Germinal center (tissue), 1 donor: ENCODE data around the gene HFE.
"Not testable (repeated sequence)": the region's sequence is repeated elsewhere in the genome, so short reads cannot be mapped to it uniquely, and the experiment has no call there.

Experiments used
- DNase-seq: peaks from one replicate; pipeline ENCODE4 v3.0.0; 2012; ENCODE audit warnings: mixed read lengths, low spot score

HFE gene

DNA sequence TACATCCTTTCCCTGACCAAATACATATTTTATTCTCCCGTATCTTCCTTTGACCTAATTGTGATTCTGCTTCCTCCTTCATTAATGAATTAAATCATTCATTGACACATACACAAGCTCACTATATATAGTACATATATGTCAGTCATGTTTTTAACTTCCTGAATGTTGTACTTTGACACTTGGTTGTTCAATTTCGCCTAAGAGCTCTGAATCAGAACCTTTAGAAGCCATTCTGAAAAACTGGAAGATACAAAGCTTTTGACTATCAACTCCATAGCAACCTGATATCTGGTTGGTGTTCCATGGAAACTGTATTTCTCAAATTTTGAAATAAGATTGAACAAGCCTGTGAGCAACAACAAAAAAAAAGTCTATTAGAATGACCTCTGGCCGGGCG is 27.3 kb upstream of the HFE start:
- DNase-seq, result no peak

DNA sequence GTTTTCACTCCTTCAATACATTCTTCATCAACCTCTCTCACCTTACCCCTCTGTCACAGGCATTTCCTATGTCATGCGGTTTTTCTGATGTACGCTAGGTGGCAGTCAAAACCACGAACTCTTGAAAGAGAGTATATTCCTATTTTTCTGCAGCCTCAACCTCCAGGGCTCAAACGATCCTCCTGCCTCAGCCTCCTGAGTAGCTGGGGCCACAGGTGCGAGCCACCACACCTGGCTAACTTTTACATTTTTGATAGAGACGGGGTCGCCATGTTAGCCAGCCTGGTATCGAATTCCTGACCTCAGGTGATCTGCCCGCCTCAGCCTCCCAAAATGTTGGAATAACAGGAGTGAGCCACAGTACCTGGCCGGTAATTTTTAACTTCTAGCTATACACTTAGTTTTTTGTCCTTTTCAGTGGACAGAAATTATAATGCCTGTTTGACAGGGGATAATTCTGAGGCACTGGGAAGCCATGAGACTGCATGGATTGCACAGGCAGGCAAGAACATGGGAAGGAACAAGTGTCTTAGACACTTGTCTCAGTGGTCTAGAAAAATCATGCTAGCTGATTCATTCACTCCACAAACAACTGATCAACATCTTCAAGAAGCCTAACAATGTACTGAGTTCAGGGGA is 22.5 kb upstream of the HFE start:
- peak; percentile 56 for DNase-seq

DNA sequence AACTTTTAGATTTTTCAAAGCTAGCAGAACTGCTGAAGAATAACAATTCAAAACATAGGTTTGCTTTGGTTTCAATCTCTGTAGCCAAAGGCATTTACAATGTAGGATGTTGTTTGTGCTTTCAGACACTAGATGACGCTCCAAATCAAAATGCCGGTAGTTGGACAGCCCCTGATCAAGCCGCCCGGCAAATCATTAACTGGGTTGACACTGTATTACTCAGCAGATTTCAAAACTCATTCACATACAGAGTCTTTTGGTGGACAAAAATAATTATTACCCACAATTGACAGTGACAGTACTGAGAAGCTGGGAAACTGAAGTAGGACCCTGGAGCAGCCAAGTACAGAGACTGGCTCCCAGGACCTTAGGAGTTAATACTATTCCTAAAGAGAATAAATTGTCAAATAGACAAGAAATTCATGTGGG is 21.3 kb upstream of the HFE start:
- DNase-seq, result peak; percentile 71

DNA sequence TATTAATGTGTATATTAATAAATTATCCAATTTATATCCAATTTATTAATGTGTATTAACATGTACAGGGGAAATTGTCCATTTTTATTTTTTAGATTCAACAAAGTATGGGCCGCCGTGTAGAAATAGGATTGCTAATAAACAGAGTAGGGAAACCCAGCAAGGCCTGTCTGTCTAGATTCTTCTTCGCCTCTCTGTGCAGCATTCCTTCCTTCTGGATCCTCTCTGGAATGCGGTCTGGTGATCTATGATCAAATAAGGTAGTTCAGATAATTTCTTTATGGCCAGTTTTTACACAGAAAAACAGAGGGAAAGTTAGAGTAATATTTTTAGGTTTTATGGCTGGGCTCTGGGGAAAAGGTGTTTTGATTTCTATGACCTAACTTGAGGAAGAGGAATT is 19.9 kb upstream of the HFE start:
- no peak for DNase-seq

DNA sequence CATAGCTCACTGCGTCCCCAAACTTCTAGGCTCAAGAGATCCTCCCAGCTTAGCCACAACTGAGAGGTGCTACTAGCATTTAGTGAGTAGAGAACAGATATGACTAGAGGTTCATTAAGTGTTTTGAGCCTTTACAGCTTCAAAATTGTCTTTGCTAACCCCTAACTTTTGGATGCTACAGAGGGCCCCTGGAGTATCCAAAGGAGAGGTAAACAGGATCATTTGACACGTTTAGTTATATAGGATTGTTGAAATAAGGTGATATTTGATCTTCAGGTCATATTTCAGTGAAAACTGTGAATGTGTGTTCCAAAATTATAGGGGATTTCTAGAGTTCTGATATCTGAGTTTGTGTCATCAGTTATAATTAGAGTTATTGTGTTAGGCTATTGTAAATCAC is 19.2 kb upstream of the HFE start:
- no peak for DNase-seq

DNA sequence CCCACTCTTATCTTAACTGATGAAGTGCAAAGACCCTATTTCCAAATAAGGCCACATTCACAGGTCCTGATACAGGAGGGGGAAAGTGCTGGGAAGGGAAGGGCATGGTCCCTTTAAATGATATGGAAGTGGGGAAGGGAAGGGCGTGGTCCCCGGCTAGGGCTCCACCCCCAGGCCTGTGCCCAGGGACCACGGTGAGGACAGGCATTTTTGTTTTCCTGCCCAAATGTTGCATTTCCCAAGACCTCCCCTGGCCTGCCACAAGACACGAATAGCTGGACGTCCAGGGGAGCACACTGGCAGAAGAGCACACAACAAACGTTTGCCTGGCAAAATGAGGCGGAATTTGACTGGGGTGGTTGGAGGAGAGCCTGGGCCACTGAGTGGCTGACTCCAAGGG is 16.1 kb upstream of the HFE start:
- DNase-seq, result no peak

DNA sequence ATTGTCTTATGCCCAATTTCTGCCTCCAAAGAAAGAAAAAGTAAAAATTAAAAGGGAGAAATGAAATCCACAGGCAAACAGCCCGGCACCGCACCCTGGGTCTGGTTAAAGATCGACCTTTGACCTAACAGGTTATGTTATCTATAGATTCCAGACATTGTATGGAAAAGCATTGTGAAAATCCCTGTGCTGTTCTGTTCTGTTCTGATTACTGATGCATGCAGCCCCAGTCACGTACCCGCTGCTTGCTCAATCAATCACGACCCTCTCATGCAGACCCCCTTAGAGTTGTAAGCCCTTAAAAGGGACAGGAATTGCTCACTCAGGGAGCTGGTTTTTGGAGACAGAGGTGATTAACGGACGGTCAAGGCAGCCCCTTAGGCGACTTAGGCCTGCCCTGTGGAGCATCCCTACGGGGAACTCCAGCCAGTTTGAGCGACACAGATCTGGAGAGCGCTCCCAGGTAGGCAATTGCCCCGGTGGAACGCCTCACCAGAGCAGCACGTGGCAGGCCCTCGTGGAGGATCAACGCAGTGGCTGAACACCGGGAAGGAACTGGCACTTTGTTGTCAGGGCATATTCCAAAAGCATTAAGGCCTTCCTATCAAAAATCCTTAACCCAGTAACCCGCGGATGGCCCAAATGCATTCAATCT is 12.0 kb upstream of the HFE start:
- DNase-seq, result no peak

DNA sequence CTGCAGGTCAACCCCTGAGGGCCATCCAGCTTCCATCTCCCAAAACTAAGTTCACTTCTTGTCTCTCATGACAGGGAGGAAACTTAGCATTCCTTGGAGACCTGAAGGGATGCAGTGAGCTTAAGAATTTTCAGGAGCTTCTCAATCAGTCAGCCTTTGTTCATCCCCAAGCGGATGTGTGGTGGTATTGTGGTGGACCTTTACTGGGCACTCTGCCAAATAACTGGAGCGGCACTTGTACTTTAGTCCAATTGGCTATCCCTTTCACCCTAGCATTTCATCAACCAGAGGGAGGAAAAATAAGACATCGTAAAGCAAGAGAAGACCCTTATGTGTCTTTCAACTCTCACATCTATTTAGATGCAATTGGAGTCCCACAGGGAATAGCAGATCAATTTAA is 9.2 kb upstream of the HFE start:
- DNase-seq, result not testable (repeated sequence)

DNA sequence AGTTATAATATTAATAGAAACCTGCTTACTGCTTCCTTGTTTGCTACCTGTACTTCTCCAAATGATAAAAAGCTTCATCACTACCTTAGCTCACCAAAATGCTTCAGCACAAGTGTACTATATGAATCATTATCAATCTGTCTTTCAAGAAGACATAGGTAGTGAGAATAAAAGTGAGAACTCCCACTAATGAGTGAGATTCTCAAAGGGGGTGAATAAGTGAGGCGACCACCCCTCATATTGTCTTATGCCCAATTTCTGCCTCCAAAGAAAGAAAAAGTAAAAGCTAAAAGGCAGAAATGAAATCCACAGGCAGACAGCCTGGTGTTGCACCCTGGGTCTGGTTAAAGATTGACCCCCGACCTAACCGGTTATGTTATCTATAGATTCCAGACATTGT is 6.1 kb upstream of the HFE start:
- DNase-seq, result not testable (repeated sequence)

DNA sequence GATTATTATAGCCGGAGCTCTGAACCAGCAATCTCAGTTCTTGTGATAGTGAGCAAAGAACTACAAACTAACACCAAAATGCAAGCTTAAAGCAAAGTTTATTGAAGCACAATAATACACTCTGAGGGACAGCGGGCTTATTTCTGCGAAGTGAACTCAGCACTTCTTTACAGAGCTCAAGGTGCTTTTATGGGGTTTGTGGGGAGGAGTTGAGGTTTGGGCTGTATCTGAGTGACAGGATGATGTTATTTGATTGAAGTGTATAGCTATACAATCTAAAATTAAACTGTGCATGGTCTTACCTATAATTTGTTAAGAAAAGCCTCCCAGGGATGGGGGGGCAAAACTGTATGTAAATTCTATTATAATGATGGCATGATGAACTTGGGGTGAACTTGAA is 1.0 kb upstream of the HFE start:
- no peak for DNase-seq

DNA sequence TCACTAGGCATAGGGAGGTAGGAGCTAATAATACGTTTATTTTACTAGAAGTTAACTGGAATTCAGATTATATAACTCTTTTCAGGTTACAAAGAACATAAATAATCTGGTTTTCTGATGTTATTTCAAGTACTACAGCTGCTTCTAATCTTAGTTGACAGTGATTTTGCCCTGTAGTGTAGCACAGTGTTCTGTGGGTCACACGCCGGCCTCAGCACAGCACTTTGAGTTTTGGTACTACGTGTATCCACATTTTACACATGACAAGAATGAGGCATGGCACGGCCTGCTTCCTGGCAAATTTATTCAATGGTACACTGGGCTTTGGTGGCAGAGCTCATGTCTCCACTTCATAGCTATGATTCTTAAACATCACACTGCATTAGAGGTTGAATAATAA is 1.1 kb downstream of the HFE start:
- no peak for DNase-seq

DNA sequence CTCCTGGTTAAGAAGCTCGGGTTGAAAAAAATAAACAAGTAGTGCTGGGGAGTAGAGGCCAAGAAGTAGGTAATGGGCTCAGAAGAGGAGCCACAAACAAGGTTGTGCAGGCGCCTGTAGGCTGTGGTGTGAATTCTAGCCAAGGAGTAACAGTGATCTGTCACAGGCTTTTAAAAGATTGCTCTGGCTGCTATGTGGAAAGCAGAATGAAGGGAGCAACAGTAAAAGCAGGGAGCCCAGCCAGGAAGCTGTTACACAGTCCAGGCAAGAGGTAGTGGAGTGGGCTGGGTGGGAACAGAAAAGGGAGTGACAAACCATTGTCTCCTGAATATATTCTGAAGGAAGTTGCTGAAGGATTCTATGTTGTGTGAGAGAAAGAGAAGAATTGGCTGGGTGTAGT is 2.0 kb downstream of the HFE start:
- DNase-seq, result no peak

DNA sequence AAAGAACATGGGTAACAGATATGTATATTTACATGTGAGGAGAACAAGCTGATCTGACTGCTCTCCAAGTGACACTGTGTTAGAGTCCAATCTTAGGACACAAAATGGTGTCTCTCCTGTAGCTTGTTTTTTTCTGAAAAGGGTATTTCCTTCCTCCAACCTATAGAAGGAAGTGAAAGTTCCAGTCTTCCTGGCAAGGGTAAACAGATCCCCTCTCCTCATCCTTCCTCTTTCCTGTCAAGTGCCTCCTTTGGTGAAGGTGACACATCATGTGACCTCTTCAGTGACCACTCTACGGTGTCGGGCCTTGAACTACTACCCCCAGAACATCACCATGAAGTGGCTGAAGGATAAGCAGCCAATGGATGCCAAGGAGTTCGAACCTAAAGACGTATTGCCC is 5.2 kb downstream of the HFE start:
- DNase-seq, result no peak

DNA sequence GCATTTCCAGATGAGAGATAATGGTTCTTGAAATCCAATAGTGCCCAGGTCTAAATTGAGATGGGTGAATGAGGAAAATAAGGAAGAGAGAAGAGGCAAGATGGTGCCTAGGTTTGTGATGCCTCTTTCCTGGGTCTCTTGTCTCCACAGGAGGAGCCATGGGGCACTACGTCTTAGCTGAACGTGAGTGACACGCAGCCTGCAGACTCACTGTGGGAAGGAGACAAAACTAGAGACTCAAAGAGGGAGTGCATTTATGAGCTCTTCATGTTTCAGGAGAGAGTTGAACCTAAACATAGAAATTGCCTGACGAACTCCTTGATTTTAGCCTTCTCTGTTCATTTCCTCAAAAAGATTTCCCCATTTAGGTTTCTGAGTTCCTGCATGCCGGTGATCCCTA is 6.8 kb downstream of the HFE start:
- no peak for DNase-seq

DNA sequence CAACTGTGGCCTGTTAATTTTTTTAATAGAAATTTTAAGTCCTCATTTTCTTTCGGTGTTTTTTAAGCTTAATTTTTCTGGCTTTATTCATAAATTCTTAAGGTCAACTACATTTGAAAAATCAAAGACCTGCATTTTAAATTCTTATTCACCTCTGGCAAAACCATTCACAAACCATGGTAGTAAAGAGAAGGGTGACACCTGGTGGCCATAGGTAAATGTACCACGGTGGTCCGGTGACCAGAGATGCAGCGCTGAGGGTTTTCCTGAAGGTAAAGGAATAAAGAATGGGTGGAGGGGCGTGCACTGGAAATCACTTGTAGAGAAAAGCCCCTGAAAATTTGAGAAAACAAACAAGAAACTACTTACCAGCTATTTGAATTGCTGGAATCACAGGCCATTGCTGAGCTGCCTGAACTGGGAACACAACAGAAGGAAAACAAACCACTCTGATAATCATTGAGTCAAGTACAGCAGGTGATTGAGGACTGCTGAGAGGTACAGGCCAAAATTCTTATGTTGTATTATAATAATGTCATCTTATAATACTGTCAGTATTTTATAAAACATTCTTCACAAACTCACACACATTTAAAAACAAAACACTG is 10.1 kb downstream of the HFE start:
- DNase-seq, result peak; percentile 45

DNA sequence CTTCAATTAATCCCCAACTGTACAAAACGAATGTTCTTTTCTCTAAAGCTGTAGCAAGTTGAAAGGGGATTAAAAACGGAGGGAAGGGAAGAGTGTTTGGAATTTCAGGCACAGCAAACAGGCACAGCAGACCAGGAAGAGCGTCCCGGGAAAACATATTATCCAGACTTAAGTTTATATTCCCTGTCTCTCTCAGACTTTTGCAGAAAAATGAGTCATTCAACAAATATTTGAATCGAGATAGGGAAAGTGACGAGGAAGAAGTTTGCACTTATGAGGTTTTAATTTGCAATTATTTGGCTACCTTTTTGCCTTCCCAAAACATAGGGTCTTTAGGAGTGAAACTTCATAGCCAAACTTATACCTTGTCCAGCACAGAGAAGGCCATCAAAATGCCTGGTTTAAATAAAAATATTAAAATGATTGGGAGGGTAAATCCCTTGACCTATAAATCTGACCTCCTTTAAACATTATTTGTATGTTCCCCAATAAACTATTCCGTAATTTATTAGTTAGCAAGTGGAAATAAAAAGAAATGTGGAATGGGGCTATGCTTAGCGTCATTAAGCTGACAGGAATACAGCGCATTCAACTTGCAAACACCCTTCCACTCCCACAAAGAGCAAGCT is 16.0 kb downstream of the HFE start:
- DNase-seq, result no peak

DNA sequence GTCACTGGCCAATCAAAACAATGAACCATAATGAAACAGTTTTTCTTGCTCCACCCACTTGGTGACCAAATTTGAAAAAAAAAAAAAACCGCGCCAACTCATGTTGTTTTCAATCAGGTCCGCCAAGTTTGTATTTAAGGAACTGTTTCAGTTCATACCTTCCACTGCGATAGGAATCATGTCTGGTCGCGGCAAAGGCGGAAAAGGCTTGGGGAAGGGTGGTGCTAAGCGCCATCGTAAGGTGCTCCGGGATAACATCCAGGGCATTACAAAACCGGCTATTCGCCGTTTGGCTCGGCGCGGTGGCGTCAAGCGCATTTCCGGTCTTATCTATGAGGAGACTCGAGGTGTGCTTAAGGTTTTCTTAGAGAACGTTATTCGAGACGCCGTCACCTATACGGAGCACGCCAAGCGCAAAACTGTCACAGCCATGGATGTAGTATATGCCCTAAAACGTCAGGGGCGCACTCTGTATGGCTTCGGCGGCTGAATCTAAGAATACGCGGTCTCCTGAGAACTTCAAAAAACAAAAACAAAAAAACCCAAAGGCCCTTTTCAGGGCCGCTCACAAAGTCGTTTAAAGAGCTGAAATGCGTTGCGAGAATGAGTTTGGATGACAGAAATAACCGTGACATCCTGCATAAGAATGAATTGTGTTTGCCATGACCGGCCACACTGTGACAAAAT is 16.7 kb downstream of the HFE start:
- DNase-seq, result peak; percentile 82

DNA sequence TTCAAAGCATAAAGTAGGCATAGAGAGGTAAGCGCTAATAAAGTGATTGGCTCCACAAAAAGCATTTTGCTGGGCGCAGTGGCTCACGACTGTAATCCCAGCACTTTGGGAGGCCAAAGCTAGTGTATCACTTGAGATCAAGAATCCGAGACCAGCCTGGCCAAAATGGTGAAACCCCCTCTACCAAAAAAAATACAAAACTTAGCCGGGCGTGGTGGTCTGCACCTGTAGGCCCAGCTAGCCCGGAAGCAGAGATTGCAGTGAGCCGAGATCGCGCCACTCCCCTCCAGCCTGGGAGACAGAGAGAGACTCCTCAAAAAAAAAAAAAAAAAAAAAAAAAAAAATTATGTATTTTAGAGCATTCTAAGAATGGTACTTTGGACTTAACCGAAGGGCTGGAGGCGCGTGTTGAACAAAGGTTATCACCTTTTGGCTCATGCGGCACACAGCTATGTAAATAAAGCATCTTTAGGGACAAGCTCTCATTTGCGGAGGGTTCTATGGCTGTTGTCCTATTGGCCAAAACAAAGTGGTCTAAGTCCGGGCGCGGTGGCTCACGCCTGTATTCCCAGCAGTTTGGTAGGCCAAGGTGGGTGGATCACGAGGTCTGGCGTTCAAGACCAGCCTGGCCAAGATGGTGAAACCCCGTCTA is 17.4 kb downstream of the HFE start:
- no peak for DNase-seq

DNA sequence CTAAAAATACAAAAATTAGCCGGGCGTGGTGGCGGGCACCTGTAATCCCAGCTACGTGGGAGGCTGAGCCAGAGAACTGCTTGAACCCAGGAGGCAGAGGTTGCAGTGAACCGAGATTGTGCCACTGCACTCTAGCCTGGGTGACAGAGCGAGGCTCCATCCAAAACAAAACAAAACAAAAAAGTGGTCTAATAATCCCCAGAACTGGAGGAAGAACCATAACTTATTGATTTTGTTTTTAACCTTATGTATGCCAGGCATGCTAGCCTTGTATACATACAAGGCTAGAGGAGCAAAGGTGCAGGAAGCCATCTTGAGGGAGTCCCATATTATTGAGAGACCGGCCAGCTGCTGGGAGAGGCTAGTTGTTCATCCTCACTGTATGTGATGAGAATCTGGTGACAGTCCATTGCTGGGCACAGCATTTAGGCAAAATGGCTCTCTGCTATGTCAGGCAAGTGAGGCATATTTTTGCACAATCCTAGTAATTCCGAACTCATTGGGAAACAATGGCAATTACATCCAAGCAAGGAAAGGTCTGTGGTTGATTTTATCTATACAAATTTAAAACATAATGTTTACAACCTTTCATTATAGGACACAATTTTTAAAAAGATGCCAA is 18.0 kb downstream of the HFE start:
- DNase-seq, result no peak

DNA sequence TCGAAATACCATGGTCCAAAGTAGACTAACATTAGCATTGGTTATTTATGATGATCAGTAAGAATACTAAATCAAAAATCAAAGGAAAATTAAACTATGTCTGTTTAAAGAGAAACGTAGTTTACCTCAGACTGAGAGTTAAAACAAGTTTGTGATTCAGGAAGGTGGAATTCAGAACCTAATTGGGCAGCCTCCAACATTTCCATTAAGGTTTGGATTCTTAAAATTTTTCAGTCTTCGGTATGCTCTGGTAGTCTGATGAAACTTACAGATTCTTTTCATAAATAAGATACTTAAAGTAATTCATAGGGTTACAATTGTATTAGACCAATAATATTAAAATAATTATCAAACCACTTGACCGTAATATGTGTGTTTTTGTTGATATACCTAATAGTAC is 18.6 kb downstream of the HFE start:
- no peak for DNase-seq

DNA sequence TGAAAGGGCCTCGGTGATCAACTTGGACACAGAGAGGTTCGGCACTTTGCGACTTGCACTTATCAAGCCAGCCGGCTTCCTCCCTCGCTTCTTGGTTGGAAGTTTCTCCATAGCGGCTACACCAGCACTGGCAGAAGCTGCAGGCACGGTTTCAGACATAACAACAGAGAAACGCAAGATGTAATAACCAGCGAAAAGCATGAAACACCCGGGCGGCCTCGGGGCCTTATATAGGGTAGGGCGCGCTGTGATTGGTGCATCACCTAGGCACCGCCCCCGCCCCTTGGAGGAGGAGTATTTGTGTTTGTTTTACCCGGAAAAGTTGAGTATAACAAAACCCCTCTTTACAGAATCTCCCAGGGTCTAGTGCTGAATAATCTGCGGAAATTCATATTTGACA is 20.7 kb downstream of the HFE start:
- DNase-seq, result no peak

DNA sequence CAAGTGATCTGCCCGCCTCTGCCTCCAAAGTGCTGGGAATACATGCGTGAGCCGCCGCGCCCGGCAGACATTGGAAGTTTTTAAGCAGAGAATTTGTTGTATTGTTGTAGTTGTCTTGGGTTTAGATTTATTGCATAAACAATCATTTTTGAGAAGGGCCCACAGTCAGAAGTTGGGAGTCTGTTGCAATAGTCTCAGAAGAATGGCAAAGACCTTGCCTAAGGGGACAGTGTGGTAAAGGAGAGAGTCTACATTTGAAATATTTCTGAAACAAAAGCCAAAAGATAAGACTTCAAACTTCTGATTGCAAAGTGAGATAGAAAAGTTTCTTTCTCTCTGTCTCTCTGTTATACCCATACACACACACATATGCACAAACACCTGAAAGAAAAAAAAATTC is 22.5 kb downstream of the HFE start:
- no peak for DNase-seq
